HCT116 (cell line): ENCODE results near the gene MIER3. TPM values are rescaled to one million over a fixed set of nuclear protein-coding genes. Genes with fewer than 3 reads are reported as not detected.

Source experiments
- ATAC-seq: fragments of 200-7000 bp; cut with Tn5 transposase; 2 replicates; pipeline ENCODE4 v1.9.1; 2020; ENCODE audit warnings: mild to moderate bottlenecking, moderate library complexity
- BruUV-seq: library from RNA; stranded (reverse); fragments of 400-500 nt; replicated peaks from 2 replicates; lab custom pipeline; 2021; lab: Mats Ljungman, UMichigan
- CTCF ChIA-PET: fragments of 300-600 bp; sonication (Branson Sonifier 250); formaldehyde crosslinking; loops from one replicate; lab custom pipeline; 2021; ENCODE audit warnings: antibody characterized with exemption; lab: Charles Lee
- POLR2A ChIA-PET: fragments of 300-600, 350-600 bp; sonication (Branson Sonifier 250); formaldehyde crosslinking; loops from one replicate; lab custom pipeline; 2021; ENCODE audit warnings: antibody characterized with exemption; lab: Charles Lee
- RAD21 ChIA-PET, 2 experiments: fragments of 300-600 bp; sonication (Branson Sonifier 250); formaldehyde crosslinking; loops; one replicate each; lab custom pipeline; 2023; ENCODE audit warnings: low total read pairs in 2 of 2; ENCODE audit not compliant: uncharacterized antibody in 2 of 2, unreplicated experiment in 2 of 2, low non-redundant PET in 1 of 2; lab: Charles Lee
- DNase-seq: peaks from one replicate; pipeline ENCODE4 v3.0.0-alpha.2; 2010; ENCODE audit warnings: low read depth, low spot score
- H2AFZ ChIP-seq: fragments of 200-600 bp; shearing (Covaris generic), sonication (generic); 2 replicates; pipeline ENCODE4 v1.6.1; 2017; ENCODE audit warnings: low read depth, mixed run types, mixed read lengths, antibody characterized with exemption, low read length; ENCODE audit not compliant: poor library complexity, severe bottlenecking
- H3K27ac ChIP-seq: 2 replicates; pipeline ENCODE4 v1.5.1; 2012; ENCODE audit warnings: low read depth, low read length
- H3K27me3 ChIP-seq: fragments of 200-600 bp; sonication (generic); 2 replicates; pipeline ENCODE4 v1.6.1; 2016; ENCODE audit warnings: mixed run types, low read length, mixed read lengths; ENCODE audit not compliant: insufficient read depth
- H3K36me3 ChIP-seq, 2 experiments: fragments of 200-500 bp in 1 of 2; fragments of 200-600 bp in 1 of 2; sonication (Bioruptor generic) in 1 of 2; sonication (generic) in 1 of 2; 2 replicates each; pipeline versions ENCODE4 v1.5.1 to v1.6.1; 2014 to 2016; ENCODE audit warnings: low read length in 2 of 2, inconsistent platforms in 1 of 2, mixed read lengths in 1 of 2, mixed run types in 1 of 2; ENCODE audit not compliant: insufficient read depth in 2 of 2, control insufficient read depth in 1 of 2
- H3K4me1 ChIP-seq, 2 experiments: fragments of 200-600 bp in 1 of 2; sonication (generic) in 1 of 2; 2 replicates each; pipeline versions ENCODE4 v1.5.1 to v1.6.1; 2012 to 2017; ENCODE audit warnings: low read length in 2 of 2, inconsistent platforms in 1 of 2, mild to moderate bottlenecking in 1 of 2, mixed read lengths in 1 of 2, mixed run types in 1 of 2, moderate library complexity in 1 of 2; ENCODE audit not compliant: insufficient read depth in 2 of 2, control insufficient read depth in 1 of 2
- H3K4me2 ChIP-seq: fragments of 200-600 bp; sonication (generic); 2 replicates; pipeline ENCODE4 v1.6.1; 2017; ENCODE audit warnings: mixed run types, low read length, mixed read lengths
- H3K4me3 ChIP-seq, 2 experiments: fragments of 200-600 bp in 1 of 2; sonication (generic) in 1 of 2; replicated peaks in 1 of 2; 2 replicates each; pipeline ENCODE4 v1.5.1; 2011 to 2016; ENCODE audit warnings: low read length in 2 of 2, control low read depth in 1 of 2, low read depth in 1 of 2, mild to moderate bottlenecking in 1 of 2, mixed read lengths in 1 of 2, mixed run types in 1 of 2
- H3K79me2 ChIP-seq: fragments of 200-600 bp; sonication (generic); 2 replicates; pipeline ENCODE4 v1.6.1; 2017; ENCODE audit warnings: mild to moderate bottlenecking, mixed run types, low read length, moderate library complexity, mixed read lengths; ENCODE audit not compliant: insufficient read depth
- H3K9ac ChIP-seq: fragments of 200-600 bp; sonication (generic); 2 replicates; pipeline ENCODE4 v1.6.1; 2016; ENCODE audit warnings: low read length, mixed read lengths
- H3K9me2 ChIP-seq: fragments of 200-600 bp; sonication (generic), shearing (Covaris generic); 2 replicates; pipeline ENCODE4 v1.6.1; 2017; ENCODE audit warnings: mixed run types, mild to moderate bottlenecking, moderate library complexity; ENCODE audit not compliant: insufficient read depth
- H3K9me3 ChIP-seq, 2 experiments: fragments of 200-500 bp in 1 of 2; fragments of 200-600 bp in 1 of 2; sonication (Bioruptor generic) in 1 of 2; sonication (generic) in 1 of 2; 2 replicates each; pipeline ENCODE4 v1.6.1; 2014 to 2017; ENCODE audit warnings: low read length in 2 of 2, mixed read lengths in 2 of 2, inconsistent platforms in 1 of 2, low read depth in 1 of 2, mild to moderate bottlenecking in 1 of 2, mixed run types in 1 of 2, moderate library complexity in 1 of 2; ENCODE audit not compliant: control insufficient read depth in 1 of 2, insufficient read depth in 1 of 2
- H4K20me1 ChIP-seq: fragments of 200-600 bp; sonication (generic), shearing (Covaris generic); 2 replicates; pipeline ENCODE4 v1.6.1; 2017; ENCODE audit warnings: mixed run types, mild to moderate bottlenecking, moderate library complexity; ENCODE audit not compliant: insufficient read depth
- ATF3 ChIP-seq: IDR thresholded peaks from 2 replicates; pipeline ENCODE4 v1.6.1; 2012
- CBX3 ChIP-seq: IDR thresholded peaks from 2 replicates; pipeline ENCODE4 v1.6.1; 2012; ENCODE audit warnings: low read depth
- CEBPB ChIP-seq: IDR thresholded peaks from 2 replicates; pipeline ENCODE4 v1.6.1; 2012; ENCODE audit warnings: low read depth
- CTCF ChIP-seq, 3 experiments: fragments of 200-600 bp in 1 of 3; sonication (generic) in 1 of 3; IDR thresholded peaks in 2 of 3; conservative IDR thresholded peaks in 1 of 3; 2 replicates each; pipeline ENCODE4 v1.5.1; 2012 to 2017; ENCODE audit warnings: low read depth in 2 of 3, low read length in 2 of 3, antibody characterized with exemption in 1 of 3, borderline replicate concordance in 1 of 3, control low read depth in 1 of 3, mild to moderate bottlenecking in 1 of 3, mixed read lengths in 1 of 3, mixed run types in 1 of 3, moderate library complexity in 1 of 3; ENCODE audit not compliant: insufficient read depth in 1 of 3
- EGR1 ChIP-seq: IDR thresholded peaks from 2 replicates; pipeline ENCODE4 v1.6.1; 2012; ENCODE audit warnings: low read depth
- ELF1 ChIP-seq: IDR thresholded peaks from 2 replicates; pipeline ENCODE4 v1.6.1; 2012; ENCODE audit warnings: low read depth, borderline replicate concordance
- EZH2 ChIP-seq: fragments of 200-600 bp; sonication (generic); IDR thresholded peaks from 2 replicates; pipeline ENCODE4 v1.6.1; 2017; ENCODE audit warnings: antibody characterized with exemption, mixed run types
- EZH2phosphoT487 ChIP-seq: fragments of 200-600 bp; IDR thresholded peaks from 2 replicates; pipeline ENCODE4 v1.6.1; 2018; ENCODE audit warnings: antibody characterized with exemption, borderline replicate concordance
- FOSL1 ChIP-seq: IDR thresholded peaks from 2 replicates; pipeline ENCODE4 v1.6.1; 2012; ENCODE audit warnings: low read depth
- JUND ChIP-seq: IDR thresholded peaks from 2 replicates; pipeline ENCODE4 v1.6.1; 2012
- MAX ChIP-seq: IDR thresholded peaks from 2 replicates; pipeline ENCODE4 v1.6.1; 2012
- RAD21 ChIP-seq: IDR thresholded peaks from 2 replicates; pipeline ENCODE4 v1.6.1; 2012; ENCODE audit warnings: low read depth, mild to moderate bottlenecking
- REST ChIP-seq: IDR thresholded peaks from 2 replicates; pipeline ENCODE4 v1.6.1; 2012; ENCODE audit warnings: low read depth
- SIN3A ChIP-seq: IDR thresholded peaks from 2 replicates; pipeline ENCODE4 v1.6.1; 2012; ENCODE audit warnings: low read depth
- SP1 ChIP-seq: IDR thresholded peaks from 2 replicates; pipeline ENCODE4 v1.6.1; 2012; ENCODE audit warnings: low read depth
- SRF ChIP-seq: IDR thresholded peaks from 2 replicates; pipeline ENCODE4 v1.6.1; 2012; ENCODE audit warnings: low read depth
- TCF7L2 ChIP-seq: IDR thresholded peaks from 2 replicates; pipeline ENCODE4 v1.7.0; 2011; ENCODE audit warnings: borderline replicate concordance, inconsistent platforms; ENCODE audit not compliant: insufficient read depth, insufficient read length; ENCODE audit errors: extremely low read depth
- ZBTB33 ChIP-seq: IDR thresholded peaks from 2 replicates; pipeline ENCODE4 v1.6.1; 2011; ENCODE audit warnings: mild to moderate bottlenecking, low read length, moderate library complexity; ENCODE audit not compliant: insufficient replicate concordance; ENCODE audit errors: extremely low read depth
- ZNF274 ChIP-seq: fragments of 200-500 bp; sonication (Bioruptor generic); IDR thresholded peaks from 2 replicates; pipeline ENCODE4 v1.6.1; 2014; ENCODE audit warnings: mild to moderate bottlenecking, low read depth, low read length, inconsistent platforms
- intact Hi-C: fragments of 100-400 bp; cut with micrococcal nuclease; formaldehyde crosslinking; loops from 2 replicates; pipeline ENCODE4 v1.10.0; 2022
- total RNA-seq: library from RNA; stranded (reverse); gene quantifications from one replicate; pipeline ENCODE4 v1.2.1, GENCODE V29; 2021; ENCODE audit not compliant: unreplicated experiment

MIER3 gene
- total RNA-seq, 1 experiment from 2014 or later = 21.9 TPM

GRCh38 chr5:56964173-56964572 is 12.2 kb upstream of the MIER3 start:
- CTCF ChIA-PET = no interaction called here
- Histone ChIP-seq H2AFZ (no peak overlapping the region), H4K20me1 (no peaks in the 10 kb centered on the region), H3K27ac (no peak overlapping the region), H3K4me1 (no peaks in the 10 kb centered on the region), H3K27me3 (peaks cover 4% of the 10 kb centered on the region; the same call in 1 of the 2 replicates), H3K36me3 (no peaks in the 10 kb centered on the region), H3K4me3 (no peak overlapping the region), H3K9me3 (no peaks in the 10 kb centered on the region), H3K79me2 (no peaks in the 10 kb centered on the region), H3K9me2 (no peaks in the 10 kb centered on the region), H3K9ac (no peak overlapping the region), H3K4me2 (no peak overlapping the region)
- TF ChIP-seq REST (no peak), EGR1 (no peak), ELF1 (no peak), SP1 (no peak), FOSL1 (no peak), EZH2 (no peak), EZH2phosphoT487 (no peak), ZBTB33 (no peak), TCF7L2 (no peak), SRF (no peak), ATF3 (no peak), CEBPB (no peak), JUND (no peak), CBX3 (no peak), SIN3A (no peak), ZNF274 (no peak), MAX (no peak), CTCF (IDR thresholded peaks at IDR 0.05 in 2 of 3, conservative IDR thresholded peaks at IDR 0.05 in 1 of 3; ENCODE audit: borderline replicate concordance in 1 of 3, insufficient read depth in 1 of 3, low read depth in 2 of 3, low read length in 2 of 3) (no peak), RAD21 (no peak)
- no peak for DNase-seq
- BruUV-seq = no TSS peak
- intact Hi-C loops = no loop called here
- ATAC-seq = no peak
- RAD21 ChIA-PET = no interaction called here
- POLR2A ChIA-PET = no interaction called here
